ENCODE data around the gene ZNF892. TPM values are rescaled to one million over a fixed set of nuclear protein-coding genes. Genes with fewer than 3 reads are reported as not detected.

The ZNF892 gene
- 0.37 TPM in 1 of 2 replicates, not detected in the other for total RNA-seq (2011; cell fraction: chromatin; rRNA removed; ENCODE audit: low replicate concordance)
- total RNA-seq (2011; cell fraction: nucleolus; rRNA removed): not detected in 2 replicates
- not detected in 2 replicates for total RNA-seq (2011; cell fraction: nucleoplasm; rRNA removed)
- total RNA-seq (2014; rRNA removed): 0.08 TPM in 1 of 2 replicates, not detected in the other
- total RNA-seq (2014; rRNA removed; fragmentation: Illumina TruSeq; extraction: Trizol): 0.07 and 0.10 TPM in 2 replicates
- total RNA-seq (2015; rRNA removed; fragmentation: Illumina TruSeq; extraction: Trizol): not detected in 2 replicates
- total RNA-seq (2021): 0.13 and 0.29 TPM in 2 replicates
- polyA plus RNA-seq (2011; rRNA removed): not detected in 2 replicates
- polyA plus RNA-seq (2011; cell fraction: cytosol; rRNA removed): not detected in 2 replicates
- polyA plus RNA-seq (2011; cell fraction: nucleus; rRNA removed): not detected in 2 replicates
- not detected in 2 replicates for polyA plus RNA-seq (2012)
- polyA plus RNA-seq (2014; fragmentation: Illumina TruSeq; extraction: Trizol): not detected in 2 replicates
- not detected for polyA plus RNA-seq (2014; fragmentation: Nextera tagmentation; extraction: Ambion mirVana)
- 0.09 TPM in 1 of 2 replicates, not detected in the other for polyA plus RNA-seq (2014; rRNA removed)
- polyA minus RNA-seq (2011; rRNA and poly(A)+ RNA removed): not detected in 2 replicates
- not detected in 2 replicates for polyA minus RNA-seq (2011; cell fraction: cytosol; rRNA and poly(A)+ RNA removed)
- not detected in 2 replicates for polyA minus RNA-seq (2011; cell fraction: nucleus; rRNA and poly(A)+ RNA removed)
- Bru-seq, nascent RNA: percentile 19 among the genes with signal in this experiment
- percentile 23 among the genes with signal in this experiment for BruChase-seq, experiment 1, labeled RNA remaining after a 2-hour chase
- percentile 18 among the genes with signal in this experiment for BruChase-seq, experiment 2, labeled RNA remaining after a 6-hour chase
- long read RNA-seq, experiment 1: 0 reads
- long read RNA-seq, experiment 2: 0 reads
- long read RNA-seq, experiment 3: 0 reads

GRCh38 chr2:95207111-95207961 is at the start of gene ZNF892:
TSS of gene ZNF892 (plus strand) at chr2:95207521. CDS start at chr2:95207816, 295 bp downstream.
- WGBS (ENCODE audit: insufficient coverage, low coverage, missing lambda C conversion rate): 5% methylated on average over 50 of the region's 74 CpGs
- no peaks in the 10 kb centered on the region for H3K27me3 ChIP-seq (ENCODE audit: control insufficient read depth in 2 of 2, insufficient read depth in 2 of 2, low read length in 2 of 2)
- ATAC-seq (peak; percentile 99), DNase-seq (ENCODE audit: extremely low read depth in 1 of 4, low spot score in 3 of 4) (peak; percentile 75 to 85 (median 80)), FAIRE-seq (peak; percentile 57)
- no peaks in the 10 kb centered on the region for H3K36me3 ChIP-seq (ENCODE audit: control insufficient read depth, insufficient read depth, low read length)
- H3K27ac ChIP-seq (ENCODE audit: extremely low read depth, low read depth, low read length): 0 out of 3 replicates have a peak within 1 kb of the TSS, but pooled peaks have one; percentile 29
- POLR2A ChIA-PET: no interaction called here
- in situ Hi-C loops (cut with MboI): no loop called here
- no peaks in the 10 kb centered on the region for H3K9me1 ChIP-seq (ENCODE audit: control insufficient read depth, insufficient read depth, low read length)
- CTCF ChIA-PET (ENCODE audit: low intra/inter-chr PET ratio): interaction anchor here (0.7 to 1.7 kb wide), 2 partner anchors 129 to 130 kb away, joined by 3 to 11 read pairs; no protein-coding TSS in a partner anchor
- H2AFZ ChIP-seq (ENCODE audit: low read depth, low read length): peak within 1 kb of the TSS; percentile 88
- no TSS peak for BruUV-seq (replicated peaks)
- H3K4me3 ChIP-seq: peak within 1 kb of the TSS; percentile 54
- H3K79me2 ChIP-seq (ENCODE audit: control insufficient read depth, insufficient read depth, low read length): no peaks in the 10 kb centered on the region
- intact Hi-C loops (cut with micrococcal nuclease): loop anchor here (2.0 to 5.0 kb wide), 2 partner anchors 130 to 185 kb away; no protein-coding TSS in a partner anchor
- H3K4me2 ChIP-seq (ENCODE audit: insufficient read depth, low read length): peak within 1 kb of the TSS; percentile 78
- no peaks in the 10 kb centered on the region for H3K9me3 ChIP-seq (replicated peaks; ENCODE audit: control insufficient read depth, insufficient read depth, low read depth, low read length)
- no peaks in the 10 kb centered on the region for H4K20me1 ChIP-seq (replicated peaks; ENCODE audit: control insufficient read depth, insufficient read depth, low read length)
- peak within 1 kb of the TSS; percentile 47 to 88; a peak in 3 of 4 replicates for H3K9ac ChIP-seq (ENCODE audit: insufficient read depth in 1 of 2, low read depth in 2 of 2, low read length in 2 of 2)
- peaks cover 0 to 10% of the 10 kb centered on the region in 2 experiments; a peak in 2 of 5 replicates for H3K4me1 ChIP-seq (replicated peaks in 1 of 2; ENCODE audit: control insufficient read depth in 2 of 2, insufficient read depth in 2 of 2, low read length in 2 of 2)
- TF ChIP-seq FUS (optimal IDR thresholded peaks at IDR 0.05; ENCODE audit: low read depth, low read length) (no peak), RFX7 (CRISPR knock-in tag; IDR thresholded peaks at IDR 0.05) (no peak), STAT6 (CRISPR knock-in tag; IDR thresholded peaks at IDR 0.05) (no peak), HINFP (tag; conservative IDR thresholded peaks at IDR 0.05; ENCODE audit: low read depth) (no peak), NR3C1 (CRISPR knock-in tag; IDR thresholded peaks at IDR 0.05) (no peak), ZBTB49 (CRISPR knock-in tag; IDR thresholded peaks at IDR 0.05; ENCODE audit: borderline replicate concordance) (no peak), NFE2 (IDR thresholded peaks at IDR 0.05; ENCODE audit: low read depth) (no peak), YBX1 (IDR thresholded peaks at IDR 0.05) (no peak), MAZ (CRISPR knock-in tag; conservative IDR thresholded peaks at IDR 0.05 in 1 of 2, IDR thresholded peaks at IDR 0.05 in 1 of 2) (peak; percentile 70 to 76), TAF15 (IDR thresholded peaks at IDR 0.05; ENCODE audit: low read depth, low read length) (no peak)

Data from K562 (cell line).